K562 (cell line): ENCODE measurements around the gene DDX46. TPM values are rescaled to one million over a fixed set of nuclear protein-coding genes. Genes with fewer than 3 reads are reported as not detected.

ENCODE experiments used
- ATAC-seq: fragments of 200-7000 bp; cut with Tn5 transposase; 3 replicates; pipeline ENCODE4 v1.9.1; 2020; ENCODE audit warnings: moderate library complexity
- BruUV-seq: library from RNA; stranded (reverse); fragments of 400-500 nt; replicated peaks from 2 replicates; lab custom pipeline; 2021; lab: Mats Ljungman, UMichigan
- CTCF ChIA-PET: fragments of 300-600 bp; formaldehyde crosslinking; extraction: SDS; loops from one replicate; lab custom pipeline; 2021; ENCODE audit warnings: low intra/inter-chr PET ratio; lab: Yijun Ruan, JAX
- POLR2A ChIA-PET: fragments of 300-600, 350-650 bp; sonication (Branson Sonifier 250); formaldehyde crosslinking; extraction: SDS; loops from one replicate; lab custom pipeline; 2021; ENCODE audit warnings: antibody characterized with exemption, inconsistent platforms; lab: Yijun Ruan, JAX
- DNase-seq, 4 experiments: peaks; one replicate each; pipeline versions ENCODE4 v3.0.0 to v3.0.0-alpha.2; 2011 to 2018; ENCODE audit warnings: low spot score in 3 of 4, mixed read lengths in 3 of 4; ENCODE audit errors: extremely low read depth in 1 of 4
- FAIRE-seq: peaks from 2 replicates; lab custom pipeline; 2011; peaks lifted over from hg19 to GRCh38; lab: Jason Lieb, UNC
- H2AFZ ChIP-seq: 2 replicates; pipeline ENCODE4 v1.6.0; 2011; ENCODE audit warnings: low read depth, low read length, control low read depth, inconsistent platforms
- H3K27ac ChIP-seq: fragments of 200-600 bp; 3 replicates; pipeline ENCODE4 v1.8.0; 2011; ENCODE audit warnings: low read depth, mild to moderate bottlenecking, control low read depth, inconsistent platforms, low read length, moderate library complexity, mixed read lengths; ENCODE audit errors: extremely low read depth
- H3K27me3 ChIP-seq, 2 experiments: fragments of 300-600 bp in 1 of 2; 2 replicates in 1 of 2; 3 replicates in 1 of 2; pipeline versions ENCODE4 v1.6.0 to v1.8.0; 2011; ENCODE audit warnings: inconsistent platforms in 2 of 2, low read length in 2 of 2, mild to moderate bottlenecking in 1 of 2, mixed read lengths in 1 of 2, moderate library complexity in 1 of 2; ENCODE audit not compliant: control insufficient read depth in 2 of 2, insufficient read depth in 2 of 2
- H3K36me3 ChIP-seq: fragments of 300-600 bp; 3 replicates; pipeline ENCODE4 v1.8.0; 2011; ENCODE audit warnings: mild to moderate bottlenecking, low read length, inconsistent platforms; ENCODE audit not compliant: control insufficient read depth, insufficient read depth
- H3K4me1 ChIP-seq, 2 experiments: fragments of 200-600 bp in 1 of 2; replicated peaks in 1 of 2; 2 replicates in 1 of 2; 3 replicates in 1 of 2; pipeline versions ENCODE4 v1.5.1 to v1.8.0; 2011; ENCODE audit warnings: inconsistent platforms in 2 of 2, low read length in 2 of 2, mild to moderate bottlenecking in 1 of 2, mixed read lengths in 1 of 2, moderate library complexity in 1 of 2; ENCODE audit not compliant: control insufficient read depth in 2 of 2, insufficient read depth in 2 of 2
- H3K4me2 ChIP-seq: 2 replicates; pipeline ENCODE4 v1.6.1; 2011; ENCODE audit warnings: low read length, control low read depth, inconsistent platforms, mixed read lengths; ENCODE audit not compliant: insufficient read depth
- H3K4me3 ChIP-seq: fragments of 200-600 bp; sonication (generic), shearing (Covaris generic); 2 replicates; pipeline ENCODE4 v1.5.1; 2016; ENCODE audit warnings: control low read depth, inconsistent platforms
- H3K79me2 ChIP-seq: fragments of 200-600 bp; 3 replicates; pipeline ENCODE4 v1.8.0; 2011; ENCODE audit warnings: low read length, inconsistent platforms; ENCODE audit not compliant: control insufficient read depth, insufficient read depth
- H3K9ac ChIP-seq, 2 experiments: 2 replicates each; pipeline versions ENCODE4 v1.6.0 to v1.6.1; 2011; ENCODE audit warnings: low read depth in 2 of 2, low read length in 2 of 2, control low read depth in 1 of 2, inconsistent platforms in 1 of 2, mild to moderate bottlenecking in 1 of 2, mixed read lengths in 1 of 2; ENCODE audit not compliant: insufficient read depth in 1 of 2
- H3K9me1 ChIP-seq: one replicate; pipeline ENCODE4 v1.6.0; 2011; ENCODE audit warnings: inconsistent platforms, mild to moderate bottlenecking, low read length, moderate library complexity; ENCODE audit not compliant: control insufficient read depth, insufficient read depth
- H3K9me3 ChIP-seq: replicated peaks from 2 replicates; pipeline ENCODE4 v1.5.1; 2011; ENCODE audit warnings: low read depth, low read length, inconsistent platforms; ENCODE audit not compliant: control insufficient read depth, insufficient read depth
- H4K20me1 ChIP-seq: replicated peaks from 2 replicates; pipeline ENCODE4 v1.6.1; 2011; ENCODE audit warnings: low read length, inconsistent platforms, mixed read lengths; ENCODE audit not compliant: control insufficient read depth, insufficient read depth
- CEBPB ChIP-seq: fragments of 450-650 bp; IDR thresholded peaks from 2 replicates; pipeline ENCODE4 v1.6.1; 2016; ENCODE audit warnings: missing genetic modification characterization, missing compliant biosample characterization
- CEBPG ChIP-seq, 3 experiments: fragments of 200-800 bp in 1 of 3; sonication (Bioruptor generic) in 1 of 3; sonication (generic) in 1 of 3; formaldehyde crosslinking in 1 of 3; IDR thresholded peaks in 2 of 3; conservative IDR thresholded peaks in 1 of 3; 2 replicates each; pipeline versions ENCODE4 v1.6.1 to v1.8.0; 2016 to 2022; ENCODE audit warnings: missing compliant biosample characterization in 2 of 3, missing genetic modification characterization in 2 of 3, mild to moderate bottlenecking in 1 of 3, missing genetic modification reagents in 1 of 3
- EHMT2 ChIP-seq: fragments of 450-650 bp; IDR thresholded peaks from 2 replicates; pipeline ENCODE4 v1.6.1; 2018; ENCODE audit warnings: antibody characterized with exemption
- EP400 ChIP-seq: fragments of 450-650 bp; IDR thresholded peaks from 2 replicates; pipeline ENCODE4 v1.6.1; 2017; ENCODE audit warnings: antibody characterized with exemption, mild to moderate bottlenecking, moderate library complexity
- FOS ChIP-seq: IDR thresholded peaks from 3 replicates; pipeline ENCODE4 v1.6.1; 2011; ENCODE audit not compliant: insufficient read length; ENCODE audit errors: extremely low read depth
- POLR3A ChIP-seq: IDR thresholded peaks from 2 replicates; pipeline ENCODE4 v1.6.1; 2011; ENCODE audit warnings: borderline replicate concordance, mild to moderate bottlenecking, moderate library complexity; ENCODE audit not compliant: insufficient read length, insufficient read depth; ENCODE audit errors: extremely low read depth
- ZC3H4 ChIP-seq: sonication (generic); formaldehyde crosslinking; IDR thresholded peaks from 2 replicates; pipeline ENCODE4 v1.9.0; 2021; ENCODE audit warnings: missing genetic modification reagents, borderline replicate concordance
- WGBS: fragments of 100-300 bp; shearing (Covaris generic); methylation state at CpG from one replicate; pipeline ENCODE4 v1.1.6; 2016; ENCODE audit warnings: low coverage, mixed read lengths; ENCODE audit not compliant: insufficient coverage; ENCODE audit errors: missing lambda C conversion rate; 5-methylcytosine and 5-hydroxymethylcytosine counted together
- in situ Hi-C: fragments of 300-500 bp; cut with MboI; formaldehyde crosslinking; loops from 4 replicates; pipeline ENCODE4 v1.15.0; 2018; ENCODE audit warnings: inconsistent platforms, mixed read lengths
- intact Hi-C: fragments of 100-400 bp; cut with micrococcal nuclease; formaldehyde crosslinking; loops from 2 replicates; pipeline ENCODE4 v1.14.2; 2022
- polyA plus RNA-seq, 8 experiments: library from polyadenylated mRNA; depleted of rRNA in 4 of 8; stranded (reverse) in 5 of 8; unstranded in 3 of 8; fragments of >200 nt; fragmentation: Nextera tagmentation in 2 of 8; fragmentation: Illumina TruSeq in 1 of 8; extraction: Ambion mirVana in 2 of 8; extraction: Trizol in 1 of 8; gene quantifications; 2 replicates each; pipeline versions ENCODE4 v1.2.1 to v1.2.3, GENCODE V29; 2011 to 2014; ENCODE audit warnings: inconsistent platforms in 1 of 8, missing spikeins in 1 of 8
- total RNA-seq, 7 experiments: library from RNA; depleted of rRNA in 6 of 7; stranded (reverse); fragments of >200 nt in 6 of 7; fragmentation: Illumina TruSeq in 2 of 7; extraction: Trizol in 2 of 7; gene quantifications; 2 replicates each; pipeline versions ENCODE4 v1.2.1 to v1.2.3, GENCODE V29; 2011 to 2021; ENCODE audit warnings: low replicate concordance in 1 of 7

Gene DDX46
- total and polyA plus RNA-seq, 9 of the 15 experiments (the other 6 are each of a cell fraction or from before 2014, with no cell fraction given) = 26.2 to 99.0 (median 76.4) TPM

DNA sequence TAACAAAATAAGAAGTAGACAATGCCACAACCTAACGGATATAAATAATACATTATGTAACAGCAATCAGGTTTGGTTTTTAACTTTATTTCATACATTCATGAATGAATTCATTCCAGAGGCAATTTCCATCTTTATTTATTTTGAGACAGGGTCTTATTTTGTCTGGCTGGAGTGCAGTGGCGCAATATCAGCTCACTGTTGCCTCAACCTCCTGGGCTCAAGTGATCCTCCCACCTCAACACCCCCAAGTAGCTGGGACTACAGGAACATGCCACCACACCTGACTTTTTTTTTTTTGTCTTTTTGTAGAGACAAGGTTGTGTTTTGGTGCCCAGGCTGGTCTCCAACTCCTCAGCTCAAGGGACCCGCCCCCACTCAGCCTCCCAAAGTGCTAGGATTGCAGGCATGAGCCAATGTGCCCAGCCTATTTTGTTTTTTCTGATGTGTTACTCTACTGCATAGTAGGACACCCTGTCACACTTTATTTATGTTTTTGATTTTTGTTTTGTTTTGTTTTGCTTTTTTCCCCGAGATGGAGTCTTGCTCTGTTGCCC is 60.9 kb downstream of the DDX46 start:
- no peak for DNase-seq
- no peak overlapping the region for H3K4me3 ChIP-seq
- no peaks in the 10 kb centered on the region for H3K9me3 ChIP-seq
- no peaks in the 10 kb centered on the region for H3K27me3 ChIP-seq
- H3K36me3 ChIP-seq = peaks cover 85% of the 10 kb centered on the region
- no peak overlapping the region for H3K4me2 ChIP-seq
- FAIRE-seq = no peak
- ATAC-seq = no peak
- ChIA-PET POLR2A (no interaction called here), CTCF (no interaction called here)
- H3K79me2 ChIP-seq = no peaks in the 10 kb centered on the region
- no peak overlapping the region for H3K27ac ChIP-seq
- no peak overlapping the region; a peak in 1 of 4 replicates for H3K9ac ChIP-seq
- no TSS peak for BruUV-seq
- 95% methylated on average over 3 of the region's 4 CpGs for WGBS
- intact Hi-C loops = no loop called here
- no peaks in the 10 kb centered on the region for H3K9me1 ChIP-seq
- H3K4me1 ChIP-seq = no peaks in the 10 kb centered on the region
- H4K20me1 ChIP-seq = no peaks in the 10 kb centered on the region
- no peak for TF ChIP-seq EP400
- no peak for TF ChIP-seq ZC3H4 (CRISPR knock-in tag)
- no peak for TF ChIP-seq CEBPG (CRISPR knock-in tag; IDR thresholded peaks at IDR 0.05)
- peak; percentile 53 to 65 for TF ChIP-seq CEBPG (tag; conservative IDR thresholded peaks at IDR 0.05 in 1 of 2, IDR thresholded peaks at IDR 0.05 in 1 of 2)
- no peak for TF ChIP-seq FOS
- TF ChIP-seq POLR3A = no peak
- peak; percentile 52; the same call in 1 of the 2 replicates for TF ChIP-seq CEBPB (tag)
- TF ChIP-seq EHMT2 = no peak
- in situ Hi-C loops = no loop called here
- no peak overlapping the region for H2AFZ ChIP-seq
